Femur (tissue), 1 donor: ENCODE results near the gene SEMA3C.

ENCODE experiments used
- DNase-seq: peaks from one replicate; pipeline ENCODE4 v3.0.0-alpha.2; 2017

The SEMA3C gene

GRCh38 chr7:80884511-80885195 is 34.2 kb downstream of the SEMA3C start:
- DNase-seq = no peak

DNA sequence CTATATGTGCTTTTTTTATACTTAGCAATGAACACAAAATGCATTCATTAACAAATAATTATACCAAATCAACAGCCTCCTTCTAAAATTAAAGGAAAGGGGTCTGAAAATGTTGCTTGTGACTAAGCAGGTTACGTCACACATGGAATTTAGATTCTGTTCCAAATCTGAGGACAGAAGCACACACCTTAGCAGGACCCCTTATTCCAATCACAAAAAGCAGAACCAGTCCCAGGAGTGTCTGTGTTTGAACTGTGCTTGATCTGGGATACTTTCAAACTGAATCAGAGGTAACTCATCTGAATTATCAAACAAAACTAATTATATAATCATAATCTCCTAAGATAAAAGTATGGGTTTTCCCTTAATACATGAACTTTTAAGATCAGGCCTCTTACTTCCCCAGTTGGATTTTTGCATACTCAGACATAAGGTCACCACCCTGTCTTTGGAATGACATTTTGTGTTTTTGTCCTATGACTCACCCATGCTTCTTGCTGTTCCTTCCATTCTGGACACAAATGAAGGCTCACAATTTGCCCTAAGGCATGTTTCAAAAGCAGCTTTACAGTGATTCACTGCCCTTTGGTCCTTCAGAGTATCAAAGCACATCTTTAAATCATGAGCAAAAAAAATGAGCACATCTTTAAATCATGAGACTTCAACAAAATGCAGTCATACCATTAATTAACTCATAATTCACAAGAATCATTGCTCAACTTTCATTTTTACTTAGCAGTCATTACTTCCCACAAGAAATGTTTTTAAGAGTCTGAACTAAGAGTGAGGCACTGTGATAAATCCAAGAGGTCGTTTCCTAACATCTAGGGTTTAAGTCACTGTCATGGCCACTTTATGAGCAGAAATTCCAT is 35.5 kb downstream of the SEMA3C start:
- no peak for DNase-seq

DNA sequence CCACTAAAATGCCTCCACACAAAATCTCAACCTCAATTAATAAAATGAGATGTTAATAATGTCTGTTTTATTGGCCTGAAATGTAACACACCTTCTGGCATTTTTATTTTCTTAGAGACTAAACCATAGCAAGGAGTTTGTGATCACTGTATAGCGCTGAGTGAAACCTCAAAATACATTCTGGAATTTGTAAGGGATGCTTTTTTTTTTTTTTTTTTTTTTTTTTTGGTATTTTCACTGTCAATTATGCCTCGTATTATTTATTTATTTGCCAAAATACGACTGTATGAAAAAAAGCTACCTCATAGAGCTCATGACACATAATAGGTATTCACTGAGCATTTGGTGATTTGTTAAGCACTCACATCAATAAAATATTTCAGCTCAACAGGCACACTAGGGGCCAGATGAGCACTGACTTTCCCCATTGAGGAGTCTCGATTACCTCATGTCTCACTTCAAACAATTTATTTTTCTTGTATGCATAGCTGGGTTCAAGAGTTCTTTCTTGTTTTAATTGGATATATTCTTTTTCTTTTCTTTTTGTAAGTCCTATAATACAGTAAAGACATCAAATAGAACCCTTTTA is 36.5 kb downstream of the SEMA3C start:
- DNase-seq = no peak

GRCh38 chr7:80881351-80881900 is 37.4 kb downstream of the SEMA3C start:
- no peak for DNase-seq

DNA sequence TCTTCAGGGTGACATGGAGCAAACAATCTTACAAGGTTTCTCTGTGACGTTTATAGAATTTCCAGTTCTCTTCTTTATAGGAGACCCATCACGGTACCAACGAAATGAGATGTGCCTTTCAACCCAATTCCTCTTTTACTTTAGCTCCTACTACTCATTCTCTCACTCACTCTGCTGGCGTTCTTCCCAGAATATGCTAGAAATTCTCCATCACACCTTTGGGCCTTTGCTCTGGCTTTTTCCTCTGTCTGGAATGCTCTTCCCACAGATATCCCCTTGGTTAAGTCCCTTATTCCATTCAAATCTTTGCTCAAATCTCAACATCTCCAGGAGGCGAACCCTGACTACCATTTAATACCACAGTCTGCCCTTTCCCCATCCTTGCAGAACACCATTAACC is 39.0 kb downstream of the SEMA3C start:
- no peak for DNase-seq

DNA sequence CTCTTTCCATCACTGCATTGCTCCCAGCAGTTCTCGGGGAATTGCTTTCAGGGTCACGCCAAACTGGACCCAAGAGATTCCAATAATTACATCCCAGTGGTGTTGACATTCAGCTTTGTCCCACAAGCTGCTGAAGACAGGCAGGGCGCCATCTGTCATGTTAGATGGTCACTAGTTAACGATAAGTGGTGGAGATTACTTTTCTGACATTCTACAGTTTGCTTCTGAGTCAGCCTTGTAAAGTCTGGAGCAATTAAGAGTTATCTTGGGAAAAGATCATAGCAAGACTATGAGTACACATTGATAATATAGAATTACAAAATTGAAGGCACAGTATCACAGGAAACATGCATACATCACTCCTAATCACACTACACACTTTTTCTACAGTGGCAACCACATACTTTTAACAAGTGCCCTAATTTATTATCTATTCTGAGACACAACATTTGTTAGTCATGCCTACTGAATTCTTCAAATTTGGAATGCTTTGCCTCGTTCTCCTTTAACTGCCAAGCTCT is 41.9 kb downstream of the SEMA3C start:
- DNase-seq = no peak

- DNase-seq = no peak
Measured at GRCh38 chr7:80875537-80876120, 43.2 kb downstream of the SEMA3C start.

- DNase-seq = no peak
Measured at GRCh38 chr7:80873140-80873539, 45.7 kb downstream of the SEMA3C start.

GRCh38 chr7:80871228-80871627 is 47.6 kb downstream of the SEMA3C start:
- no peak for DNase-seq

GRCh38 chr7:80870813-80871212 is 48.0 kb downstream of the SEMA3C start:
- no peak for DNase-seq

DNA sequence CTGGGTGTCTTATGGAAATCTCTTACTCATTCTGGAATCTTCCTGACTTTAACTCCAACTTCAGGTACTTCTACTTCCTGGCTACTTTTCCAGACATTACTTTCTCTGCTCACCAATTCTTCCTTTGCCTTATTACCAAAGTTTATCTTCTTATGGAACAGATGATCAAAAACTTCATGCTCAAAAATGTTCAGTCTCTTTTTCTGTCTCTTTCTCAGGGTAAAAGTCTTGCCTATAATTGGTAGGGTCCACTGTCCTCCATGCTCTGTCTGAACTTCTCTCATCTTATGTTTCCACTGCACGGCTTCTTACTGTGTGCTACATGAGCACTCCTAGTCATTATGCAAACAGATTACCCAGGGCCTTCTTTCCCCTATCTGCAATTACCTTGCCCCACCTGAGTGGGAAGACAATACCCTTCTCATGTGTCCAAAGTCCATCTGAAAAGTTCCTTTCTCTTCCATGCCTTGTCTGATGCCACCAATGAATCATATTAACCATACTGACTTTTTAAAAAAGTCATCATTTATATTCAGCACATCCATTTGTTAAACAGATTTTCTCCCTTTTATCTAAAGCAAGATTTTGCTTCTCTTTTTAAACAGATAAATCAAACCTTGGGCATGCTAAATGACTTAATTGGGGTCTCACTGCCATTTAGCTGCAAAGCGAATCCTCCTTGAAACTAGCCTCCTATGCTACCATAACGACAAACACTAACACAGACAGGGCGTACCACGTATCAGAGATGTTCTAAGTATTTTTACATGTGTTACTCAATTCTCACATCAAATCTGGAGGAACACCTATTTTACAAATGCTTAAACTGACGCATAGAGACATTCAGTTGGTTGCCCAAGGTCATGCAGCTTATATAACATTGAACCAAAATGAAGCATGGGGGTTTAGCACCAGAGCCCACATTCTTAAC is 48.8 kb downstream of the SEMA3C start:
- DNase-seq = no peak

GRCh38 chr7:80869106-80869784 is 49.6 kb downstream of the SEMA3C start:
- DNase-seq = no peak

DNA sequence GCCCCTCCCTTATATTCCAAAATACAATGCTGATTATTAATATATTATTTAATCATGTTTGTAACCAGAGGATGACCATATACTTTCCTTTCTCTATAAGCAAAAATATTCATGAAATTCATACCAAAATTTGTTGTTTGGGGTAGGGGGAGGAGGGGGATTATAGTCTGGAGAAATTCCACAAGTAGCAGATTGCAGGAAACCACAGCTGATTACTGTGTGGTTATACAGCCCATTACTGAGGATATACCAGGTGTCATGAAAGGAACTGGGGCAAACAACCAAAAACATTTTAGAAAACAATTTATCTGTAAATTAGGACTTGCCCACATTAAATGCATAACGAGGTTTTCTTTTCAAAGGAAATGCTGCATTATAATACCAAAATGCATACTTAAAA is 50.3 kb downstream of the SEMA3C start:
- DNase-seq = no peak

DNA sequence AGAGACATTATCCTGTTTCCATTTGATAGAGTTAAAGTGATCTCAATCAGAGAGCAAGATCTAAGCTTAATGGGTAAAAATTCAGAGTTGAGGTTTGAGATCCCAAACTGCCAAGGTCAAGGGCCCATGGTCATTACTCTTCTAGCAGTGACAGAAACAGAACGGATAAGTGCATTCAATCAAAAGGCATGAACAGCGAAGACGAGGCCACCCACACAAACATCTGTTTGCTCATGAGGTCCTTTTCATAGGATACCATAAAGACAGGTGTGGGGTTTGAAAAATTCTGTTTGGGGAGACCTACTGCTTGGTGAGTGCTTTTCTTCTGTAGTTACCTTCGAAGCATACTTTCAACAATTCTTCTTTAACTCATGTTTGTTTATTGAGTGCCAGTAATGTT is 58.3 kb downstream of the SEMA3C start:
- DNase-seq = no peak

- peak; percentile 28 for DNase-seq
Measured at GRCh38 chr7:80859272-80859970, 59.4 kb downstream of the SEMA3C start.

- no peak for DNase-seq
Measured at GRCh38 chr7:80858141-80858903, 60.5 kb downstream of the SEMA3C start.

DNA sequence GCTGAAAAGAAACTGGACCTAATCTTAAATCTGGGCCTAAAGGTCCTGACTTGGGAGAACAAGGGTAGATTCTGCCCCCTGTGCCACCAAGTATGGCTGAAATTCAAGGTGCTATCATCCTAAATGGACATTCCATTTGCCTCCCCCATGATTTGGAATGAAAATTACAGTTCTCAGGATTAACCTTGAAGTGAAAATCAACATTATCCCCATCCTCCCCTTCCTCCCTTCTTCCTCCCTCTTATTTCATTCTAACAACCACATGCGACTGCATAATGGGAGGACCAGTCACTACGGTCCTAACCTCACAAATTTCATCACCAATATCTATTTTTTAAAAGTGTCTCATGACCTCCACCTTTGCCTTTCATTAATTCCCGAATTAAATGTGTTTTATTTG is 62.1 kb downstream of the SEMA3C start:
- no peak for DNase-seq

- no peak for DNase-seq
Measured at GRCh38 chr7:80851896-80852476, 66.9 kb downstream of the SEMA3C start.

- DNase-seq = no peak
Measured at GRCh38 chr7:80848841-80849240, 70.0 kb downstream of the SEMA3C start.
